Activated naive CD8-positive, alpha-beta T cell (primary cell): ENCODE measurements around the gene PRKCI.
"Not testable (repeated sequence)": the region's sequence is repeated elsewhere in the genome, so short reads cannot be mapped to it uniquely, and the experiment has no call there.

ENCODE experiments used
- H3K27ac Mint-ChIP-seq: one replicate; pipeline ENCODE4 v1.8.0; 2021; ENCODE audit warnings: mixed read lengths
- H3K27me3 Mint-ChIP-seq: one replicate; pipeline ENCODE4 v1.8.0; 2021; ENCODE audit warnings: mixed read lengths
- H3K36me3 Mint-ChIP-seq: one replicate; pipeline ENCODE4 v1.8.0; 2021; ENCODE audit warnings: mixed read lengths
- H3K4me1 Mint-ChIP-seq: one replicate; pipeline ENCODE4 v1.8.0; 2021; ENCODE audit warnings: low read depth, mixed read lengths
- H3K4me3 Mint-ChIP-seq: one replicate; pipeline ENCODE4 v1.8.0; 2021; ENCODE audit warnings: mild to moderate bottlenecking, mixed read lengths
- H3K9me3 Mint-ChIP-seq: one replicate; pipeline ENCODE4 v1.8.0; 2021; ENCODE audit warnings: low read depth, mixed read lengths

The PRKCI gene

GRCh38 chr3:170296703-170297102 lies 74.5 kb downstream of the PRKCI start:
- H3K27ac Mint-ChIP-seq: no peak overlapping the region
- no peak overlapping the region for H3K4me3 Mint-ChIP-seq
- H3K9me3 Mint-ChIP-seq: no peaks in the 10 kb centered on the region
- H3K27me3 Mint-ChIP-seq: no peaks in the 10 kb centered on the region
- no peaks in the 10 kb centered on the region for H3K4me1 Mint-ChIP-seq
- peaks cover 3% of the 10 kb centered on the region for H3K36me3 Mint-ChIP-seq

DNA sequence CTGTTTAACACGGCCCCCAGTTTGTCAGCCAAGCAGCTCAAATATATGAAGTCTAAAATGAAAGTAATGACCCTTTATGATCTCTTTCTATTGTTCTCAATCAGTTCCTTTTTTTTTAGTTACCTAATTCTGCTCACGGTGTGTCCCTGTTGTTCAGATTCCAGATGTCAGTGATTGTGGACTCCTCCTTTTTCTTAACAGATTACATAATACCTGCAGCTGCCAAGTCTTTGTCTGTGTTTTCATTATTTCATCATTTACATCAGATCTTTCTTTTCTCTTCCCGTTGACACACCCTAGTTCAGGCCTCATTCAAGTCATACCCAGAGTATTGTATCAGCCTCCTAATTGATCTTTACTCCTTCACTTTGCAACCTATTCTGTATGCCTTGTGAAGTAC lies 79.2 kb downstream of the PRKCI start:
- no peaks in the 10 kb centered on the region for H3K9me3 Mint-ChIP-seq
- H3K27ac Mint-ChIP-seq: no peak overlapping the region
- H3K4me3 Mint-ChIP-seq: no peak overlapping the region
- no peaks in the 10 kb centered on the region for H3K27me3 Mint-ChIP-seq
- H3K4me1 Mint-ChIP-seq: no peaks in the 10 kb centered on the region
- H3K36me3 Mint-ChIP-seq: peaks cover 2% of the 10 kb centered on the region

GRCh38 chr3:170302008-170302407 lies 79.8 kb downstream of the PRKCI start:
- no peaks in the 10 kb centered on the region for H3K9me3 Mint-ChIP-seq
- peaks cover 2% of the 10 kb centered on the region for H3K36me3 Mint-ChIP-seq
- no peak overlapping the region for H3K4me3 Mint-ChIP-seq
- no peaks in the 10 kb centered on the region for H3K27me3 Mint-ChIP-seq
- no peak overlapping the region for H3K27ac Mint-ChIP-seq
- no peaks in the 10 kb centered on the region for H3K4me1 Mint-ChIP-seq

DNA sequence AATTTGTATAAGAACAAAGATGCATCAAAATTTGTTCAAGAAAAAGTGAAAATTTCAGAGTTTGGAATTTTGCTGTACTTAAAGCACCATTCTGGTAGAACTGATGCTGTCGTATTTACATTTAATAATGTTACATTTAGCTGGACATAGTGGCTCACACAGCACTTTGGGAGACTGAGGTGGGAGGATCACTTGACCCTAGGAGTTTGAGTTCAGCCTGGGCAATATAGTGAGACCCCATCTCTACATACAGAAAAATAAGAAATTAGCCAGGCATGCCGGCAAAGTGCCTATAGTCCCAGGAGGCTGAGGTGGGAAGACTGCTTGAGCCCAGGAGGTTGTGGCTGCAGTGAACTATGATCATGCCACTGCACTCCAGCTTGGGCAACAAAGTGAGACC lies 83.8 kb downstream of the PRKCI start:
- Mint-ChIP-seq H3K4me3 (no peak overlapping the region), H3K27ac (no peak overlapping the region), H3K9me3 (no peaks in the 10 kb centered on the region), H3K36me3 (peaks cover 2% of the 10 kb centered on the region), H3K4me1 (no peaks in the 10 kb centered on the region), H3K27me3 (no peaks in the 10 kb centered on the region)

GRCh38 chr3:170307671-170308405 lies 85.6 kb downstream of the PRKCI start:
- Mint-ChIP-seq H3K9me3 (no peaks in the 10 kb centered on the region), H3K4me3 (no peak overlapping the region), H3K27ac (no peak overlapping the region), H3K27me3 (no peaks in the 10 kb centered on the region), H3K4me1 (no peaks in the 10 kb centered on the region), H3K36me3 (no peaks in the 10 kb centered on the region)

DNA sequence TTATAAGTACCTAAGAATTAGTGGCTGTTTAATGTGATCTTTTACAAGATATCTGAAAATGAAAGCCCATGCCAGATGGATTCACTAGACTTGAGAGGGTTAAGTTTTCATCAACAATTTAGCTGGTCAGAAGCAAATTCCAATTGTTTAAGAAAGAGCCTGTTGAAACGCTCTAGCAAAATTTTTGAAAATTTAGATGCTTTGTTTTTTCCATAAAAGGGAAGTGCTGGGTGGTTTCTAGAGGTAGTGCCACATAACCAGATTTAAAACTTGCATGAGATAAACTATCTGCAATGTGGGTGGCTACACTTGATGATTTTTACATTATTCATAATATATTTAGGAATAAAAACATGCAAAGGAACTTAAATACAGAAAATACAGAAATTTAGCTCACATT lies 86.8 kb downstream of the PRKCI start:
- no peaks in the 10 kb centered on the region for H3K4me1 Mint-ChIP-seq

GRCh38 chr3:170317954-170318353 lies 95.7 kb downstream of the PRKCI start:
- H3K27me3 Mint-ChIP-seq: no peaks in the 10 kb centered on the region
- no peaks in the 10 kb centered on the region for H3K4me1 Mint-ChIP-seq
- H3K4me3 Mint-ChIP-seq: no peak overlapping the region
- no peaks in the 10 kb centered on the region for H3K36me3 Mint-ChIP-seq
- no peak overlapping the region for H3K27ac Mint-ChIP-seq
- H3K9me3 Mint-ChIP-seq: no peaks in the 10 kb centered on the region

More for the DNA sequence above, 86.8 kb downstream of the PRKCI start:
- no peaks in the 10 kb centered on the region for H3K36me3 Mint-ChIP-seq
- H3K27me3 Mint-ChIP-seq: no peaks in the 10 kb centered on the region
- H3K27ac Mint-ChIP-seq: no peak overlapping the region
- H3K9me3 Mint-ChIP-seq: no peaks in the 10 kb centered on the region
- H3K4me3 Mint-ChIP-seq: no peak overlapping the region

GRCh38 chr3:170320461-170321121 lies 98.4 kb downstream of the PRKCI start:
- H3K4me3 Mint-ChIP-seq: no peak overlapping the region

DNA sequence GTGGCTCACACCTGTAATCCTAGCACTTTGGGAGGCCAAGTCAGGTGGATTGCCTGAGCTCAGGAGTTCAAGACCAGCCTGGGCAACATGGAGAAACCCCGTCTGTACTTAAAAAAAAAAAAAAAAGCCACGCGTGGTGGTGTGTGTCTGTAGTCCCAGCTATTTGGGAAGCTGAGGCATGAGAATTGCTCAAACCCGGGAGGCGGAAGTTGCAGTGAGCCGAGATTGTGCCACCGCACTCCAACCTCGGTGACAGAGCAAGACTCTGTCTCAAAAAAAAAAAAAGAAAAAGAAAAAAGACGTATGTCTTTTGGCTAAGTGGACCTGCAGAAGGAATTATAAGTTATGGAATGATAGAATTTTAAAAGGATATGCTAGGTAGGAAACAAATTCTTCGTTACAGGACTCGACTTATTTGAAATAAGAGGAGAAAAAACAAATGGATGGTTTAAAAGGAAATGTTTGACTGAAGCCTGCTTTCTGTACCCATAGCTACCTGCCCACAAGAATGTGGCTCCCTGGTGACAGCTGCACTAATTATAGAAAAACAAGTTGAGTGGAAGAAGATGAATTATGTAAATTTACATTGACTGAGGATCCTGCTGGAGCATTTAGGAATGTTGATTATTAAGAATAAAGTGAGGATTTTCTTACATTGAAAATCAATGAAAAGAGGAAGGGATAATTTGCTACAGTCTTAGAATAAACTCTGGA lies 99.3 kb downstream of the PRKCI start:
- H3K27me3 Mint-ChIP-seq: no peaks in the 10 kb centered on the region
- no peaks in the 10 kb centered on the region for H3K36me3 Mint-ChIP-seq
- no peak overlapping the region for H3K27ac Mint-ChIP-seq

More at GRCh38 chr3:170320461-170321121, 98.4 kb downstream of the PRKCI start:
- Mint-ChIP-seq H3K36me3 (no peaks in the 10 kb centered on the region), H3K27me3 (no peaks in the 10 kb centered on the region), H3K9me3 (no peaks in the 10 kb centered on the region), H3K27ac (no peak overlapping the region), H3K4me1 (no peaks in the 10 kb centered on the region)

GRCh38 chr3:170322566-170323269 lies 100.5 kb downstream of the PRKCI start:
- Mint-ChIP-seq H3K27ac (no peak overlapping the region), H3K4me1 (no peaks in the 10 kb centered on the region), H3K9me3 (no peaks in the 10 kb centered on the region), H3K36me3 (no peaks in the 10 kb centered on the region), H3K27me3 (no peaks in the 10 kb centered on the region), H3K4me3 (no peak overlapping the region)

More for the DNA sequence above, 99.3 kb downstream of the PRKCI start:
- Mint-ChIP-seq H3K9me3 (no peaks in the 10 kb centered on the region), H3K4me3 (no peak overlapping the region), H3K4me1 (no peaks in the 10 kb centered on the region)

- Mint-ChIP-seq H3K9me3 (no peaks in the 10 kb centered on the region), H3K27ac (no peak overlapping the region), H3K4me3 (no peak overlapping the region), H3K27me3 (no peaks in the 10 kb centered on the region), H3K36me3 (no peaks in the 10 kb centered on the region), H3K4me1 (no peaks in the 10 kb centered on the region)
Observed at GRCh38 chr3:170323331-170323730, 101.1 kb downstream of the PRKCI start.

GRCh38 chr3:170324962-170325361 lies 102.7 kb downstream of the PRKCI start:
- no peaks in the 10 kb centered on the region for H3K27me3 Mint-ChIP-seq
- no peak overlapping the region for H3K27ac Mint-ChIP-seq
- no peaks in the 10 kb centered on the region for H3K4me1 Mint-ChIP-seq
- no peak overlapping the region for H3K4me3 Mint-ChIP-seq
- no peaks in the 10 kb centered on the region for H3K36me3 Mint-ChIP-seq
- no peaks in the 10 kb centered on the region for H3K9me3 Mint-ChIP-seq

DNA sequence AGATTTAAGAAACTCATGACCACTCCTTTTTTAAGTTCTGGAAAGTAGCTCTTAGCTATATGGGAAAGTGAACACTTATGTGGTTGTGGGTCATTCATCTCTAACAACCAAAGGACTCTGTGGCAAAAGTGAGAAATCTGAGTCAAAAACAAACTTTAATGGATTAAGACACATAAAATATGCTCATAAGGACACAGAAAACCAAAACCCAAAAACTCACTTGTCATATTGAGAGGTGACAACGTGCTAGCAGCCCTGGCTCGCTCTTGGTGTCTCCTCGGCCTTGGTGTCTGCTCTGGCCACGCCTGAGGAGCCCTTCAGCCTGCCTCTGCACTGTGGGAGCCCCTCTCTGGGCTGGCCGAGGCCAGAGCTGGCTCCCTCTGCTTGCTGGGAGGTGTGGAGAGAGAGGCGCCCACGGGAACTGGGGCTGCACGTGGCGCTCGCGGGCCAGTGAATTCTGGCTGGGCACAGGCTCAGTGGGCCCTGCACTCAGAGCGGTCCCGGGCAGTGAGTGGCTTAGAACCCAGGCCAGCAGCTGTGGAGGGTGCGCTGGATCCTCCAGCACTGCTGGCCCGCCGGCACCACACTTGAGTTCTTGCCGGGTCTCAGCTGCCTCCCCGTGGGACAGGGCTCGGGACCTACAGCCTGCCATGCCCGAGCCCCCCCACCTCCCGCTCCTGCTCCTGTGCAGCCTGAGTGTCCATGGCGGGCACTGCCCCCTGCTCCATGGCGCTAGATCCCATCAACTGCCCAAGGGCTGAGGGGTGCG lies 105.0 kb downstream of the PRKCI start:
- H3K36me3 Mint-ChIP-seq: no peaks in the 10 kb centered on the region
- H3K27me3 Mint-ChIP-seq: no peaks in the 10 kb centered on the region
- no peak overlapping the region for H3K27ac Mint-ChIP-seq
- no peaks in the 10 kb centered on the region for H3K4me1 Mint-ChIP-seq
- no peaks in the 10 kb centered on the region for H3K9me3 Mint-ChIP-seq
- H3K4me3 Mint-ChIP-seq: no peak overlapping the region

- not testable (repeated sequence) for H3K9me3 Mint-ChIP-seq, H3K27ac Mint-ChIP-seq, H3K4me3 Mint-ChIP-seq, H3K36me3 Mint-ChIP-seq, H3K4me1 Mint-ChIP-seq, H3K27me3 Mint-ChIP-seq
Observed at GRCh38 chr3:170327868-170328548, 105.8 kb downstream of the PRKCI start.
